K562 (cell line): ENCODE results near the gene STEAP1B. TPM values are rescaled to one million over a fixed set of nuclear protein-coding genes. Genes with fewer than 3 reads are reported as not detected.
"Not testable (repeated sequence)": the region's sequence is repeated elsewhere in the genome, so short reads cannot be mapped to it uniquely, and the experiment has no call there.

ENCODE experiments used
- ATAC-seq: fragments of 200-7000 bp; cut with Tn5 transposase; 3 replicates; pipeline ENCODE4 v1.9.1; 2020; ENCODE audit warnings: moderate library complexity
- BruUV-seq: library from RNA; stranded (reverse); fragments of 400-500 nt; replicated peaks from 2 replicates; lab custom pipeline; 2021; lab: Mats Ljungman, UMichigan
- CTCF ChIA-PET: fragments of 300-600 bp; formaldehyde crosslinking; extraction: SDS; loops from one replicate; lab custom pipeline; 2021; ENCODE audit warnings: low intra/inter-chr PET ratio; lab: Yijun Ruan, JAX
- POLR2A ChIA-PET: fragments of 300-600, 350-650 bp; sonication (Branson Sonifier 250); formaldehyde crosslinking; extraction: SDS; loops from one replicate; lab custom pipeline; 2021; ENCODE audit warnings: antibody characterized with exemption, inconsistent platforms; lab: Yijun Ruan, JAX
- DNase-seq, 4 experiments: peaks; one replicate each; pipeline versions ENCODE4 v3.0.0 to v3.0.0-alpha.2; 2011 to 2018; ENCODE audit warnings: low spot score in 3 of 4, mixed read lengths in 3 of 4; ENCODE audit errors: extremely low read depth in 1 of 4
- FAIRE-seq: peaks from 2 replicates; lab custom pipeline; 2011; peaks lifted over from hg19 to GRCh38; lab: Jason Lieb, UNC
- H2AFZ ChIP-seq: 2 replicates; pipeline ENCODE4 v1.6.0; 2011; ENCODE audit warnings: low read depth, low read length, control low read depth, inconsistent platforms
- H3K27ac ChIP-seq: fragments of 200-600 bp; 3 replicates; pipeline ENCODE4 v1.8.0; 2011; ENCODE audit warnings: low read depth, mild to moderate bottlenecking, control low read depth, inconsistent platforms, low read length, moderate library complexity, mixed read lengths; ENCODE audit errors: extremely low read depth
- H3K27me3 ChIP-seq, 2 experiments: fragments of 300-600 bp in 1 of 2; 2 replicates in 1 of 2; 3 replicates in 1 of 2; pipeline versions ENCODE4 v1.6.0 to v1.8.0; 2011; ENCODE audit warnings: inconsistent platforms in 2 of 2, low read length in 2 of 2, mild to moderate bottlenecking in 1 of 2, mixed read lengths in 1 of 2, moderate library complexity in 1 of 2; ENCODE audit not compliant: control insufficient read depth in 2 of 2, insufficient read depth in 2 of 2
- H3K36me3 ChIP-seq: fragments of 300-600 bp; 3 replicates; pipeline ENCODE4 v1.8.0; 2011; ENCODE audit warnings: mild to moderate bottlenecking, low read length, inconsistent platforms; ENCODE audit not compliant: control insufficient read depth, insufficient read depth
- H3K4me1 ChIP-seq, 2 experiments: fragments of 200-600 bp in 1 of 2; replicated peaks in 1 of 2; 2 replicates in 1 of 2; 3 replicates in 1 of 2; pipeline versions ENCODE4 v1.5.1 to v1.8.0; 2011; ENCODE audit warnings: inconsistent platforms in 2 of 2, low read length in 2 of 2, mild to moderate bottlenecking in 1 of 2, mixed read lengths in 1 of 2, moderate library complexity in 1 of 2; ENCODE audit not compliant: control insufficient read depth in 2 of 2, insufficient read depth in 2 of 2
- H3K4me2 ChIP-seq: 2 replicates; pipeline ENCODE4 v1.6.1; 2011; ENCODE audit warnings: low read length, control low read depth, inconsistent platforms, mixed read lengths; ENCODE audit not compliant: insufficient read depth
- H3K4me3 ChIP-seq: fragments of 200-600 bp; sonication (generic), shearing (Covaris generic); 2 replicates; pipeline ENCODE4 v1.5.1; 2016; ENCODE audit warnings: control low read depth, inconsistent platforms
- H3K79me2 ChIP-seq: fragments of 200-600 bp; 3 replicates; pipeline ENCODE4 v1.8.0; 2011; ENCODE audit warnings: low read length, inconsistent platforms; ENCODE audit not compliant: control insufficient read depth, insufficient read depth
- H3K9ac ChIP-seq, 2 experiments: 2 replicates each; pipeline versions ENCODE4 v1.6.0 to v1.6.1; 2011; ENCODE audit warnings: low read depth in 2 of 2, low read length in 2 of 2, control low read depth in 1 of 2, inconsistent platforms in 1 of 2, mild to moderate bottlenecking in 1 of 2, mixed read lengths in 1 of 2; ENCODE audit not compliant: insufficient read depth in 1 of 2
- H3K9me1 ChIP-seq: one replicate; pipeline ENCODE4 v1.6.0; 2011; ENCODE audit warnings: inconsistent platforms, mild to moderate bottlenecking, low read length, moderate library complexity; ENCODE audit not compliant: control insufficient read depth, insufficient read depth
- H3K9me3 ChIP-seq: replicated peaks from 2 replicates; pipeline ENCODE4 v1.5.1; 2011; ENCODE audit warnings: low read depth, low read length, inconsistent platforms; ENCODE audit not compliant: control insufficient read depth, insufficient read depth
- H4K20me1 ChIP-seq: replicated peaks from 2 replicates; pipeline ENCODE4 v1.6.1; 2011; ENCODE audit warnings: low read length, inconsistent platforms, mixed read lengths; ENCODE audit not compliant: control insufficient read depth, insufficient read depth
- EGR1 ChIP-seq: fragments of 450-650 bp; conservative IDR thresholded peaks from 2 replicates; pipeline ENCODE4 v1.6.1; 2017; ENCODE audit warnings: mild to moderate bottlenecking
- ELF2 ChIP-seq: fragments of 250-450 bp; sonication (Bioruptor Pico); IDR thresholded peaks from 2 replicates; pipeline ENCODE4 v1.5.0; 2021; ENCODE audit warnings: mild to moderate bottlenecking
- FOSL1 ChIP-seq: fragments of 200-800 bp; sonication (Bioruptor generic); conservative IDR thresholded peaks from 2 replicates; pipeline ENCODE4 v1.6.1; 2016; ENCODE audit warnings: missing genetic modification characterization, missing compliant biosample characterization
- JUN ChIP-seq, 2 experiments: sonication (generic) in 1 of 2; formaldehyde crosslinking in 1 of 2; IDR thresholded peaks; 2 replicates each; pipeline versions ENCODE4 v1.6.1 to v1.8.0; 2012 to 2022; ENCODE audit warnings: borderline replicate concordance in 2 of 2, mild to moderate bottlenecking in 2 of 2, improper control_type of control experiment in 1 of 2, low read depth in 1 of 2, low read length in 1 of 2, missing genetic modification reagents in 1 of 2
- JUND ChIP-seq, 2 experiments: IDR thresholded peaks; 2 replicates in 1 of 2; 3 replicates in 1 of 2; pipeline ENCODE4 v1.6.1; 2011; ENCODE audit warnings: borderline replicate concordance in 2 of 2, low read depth in 2 of 2, low read length in 2 of 2, improper control_type of control experiment in 1 of 2, missing biosample characterization in 1 of 2, missing genetic modification characterization in 1 of 2, missing genetic modification reagents in 1 of 2
- LARP7 ChIP-seq: fragments of 450-650 bp; IDR thresholded peaks from 2 replicates; pipeline ENCODE4 v1.6.1; 2016
- MEF2A ChIP-seq: IDR thresholded peaks from 2 replicates; pipeline ENCODE4 v1.6.1; 2011; ENCODE audit warnings: low read depth, mild to moderate bottlenecking, low read length, moderate library complexity; ENCODE audit not compliant: control insufficient read depth
- MEF2D ChIP-seq: conservative IDR thresholded peaks from 2 replicates; pipeline ENCODE4 v1.6.1; 2016; ENCODE audit warnings: low read depth, missing genetic modification characterization, missing compliant biosample characterization
- ZKSCAN8 ChIP-seq: fragments of 200-800 bp; sonication (Bioruptor generic); IDR thresholded peaks from 2 replicates; pipeline ENCODE4 v1.6.1; 2016; ENCODE audit warnings: missing genetic modification characterization, missing compliant biosample characterization
- WGBS: fragments of 100-300 bp; shearing (Covaris generic); methylation state at CpG from one replicate; pipeline ENCODE4 v1.1.6; 2016; ENCODE audit warnings: low coverage, mixed read lengths; ENCODE audit not compliant: insufficient coverage; ENCODE audit errors: missing lambda C conversion rate; 5-methylcytosine and 5-hydroxymethylcytosine counted together
- in situ Hi-C: fragments of 300-500 bp; cut with MboI; formaldehyde crosslinking; loops from 4 replicates; pipeline ENCODE4 v1.15.0; 2018; ENCODE audit warnings: inconsistent platforms, mixed read lengths
- intact Hi-C: fragments of 100-400 bp; cut with micrococcal nuclease; formaldehyde crosslinking; loops from 2 replicates; pipeline ENCODE4 v1.14.2; 2022
- polyA plus RNA-seq, 8 experiments: library from polyadenylated mRNA; depleted of rRNA in 4 of 8; stranded (reverse) in 5 of 8; unstranded in 3 of 8; fragments of >200 nt; fragmentation: Nextera tagmentation in 2 of 8; fragmentation: Illumina TruSeq in 1 of 8; extraction: Ambion mirVana in 2 of 8; extraction: Trizol in 1 of 8; gene quantifications; 2 replicates each; pipeline versions ENCODE4 v1.2.1 to v1.2.3, GENCODE V29; 2011 to 2014; ENCODE audit warnings: inconsistent platforms in 1 of 8, missing spikeins in 1 of 8
- total RNA-seq, 7 experiments: library from RNA; depleted of rRNA in 6 of 7; stranded (reverse); fragments of >200 nt in 6 of 7; fragmentation: Illumina TruSeq in 2 of 7; extraction: Trizol in 2 of 7; gene quantifications; 2 replicates each; pipeline versions ENCODE4 v1.2.1 to v1.2.3, GENCODE V29; 2011 to 2021; ENCODE audit warnings: low replicate concordance in 1 of 7
- TF ChIP-seq, protein P1 (sequence below): sonication (generic); IDR thresholded peaks from 2 replicates; pipeline ENCODE4 v1.6.1; 2016

The STEAP1B gene
- total and polyA plus RNA-seq, 9 of the 15 experiments (the other 6 are each of a cell fraction or from before 2014, with no cell fraction given), result 20.0 to 38.5 (median 30.6) TPM

DNA sequence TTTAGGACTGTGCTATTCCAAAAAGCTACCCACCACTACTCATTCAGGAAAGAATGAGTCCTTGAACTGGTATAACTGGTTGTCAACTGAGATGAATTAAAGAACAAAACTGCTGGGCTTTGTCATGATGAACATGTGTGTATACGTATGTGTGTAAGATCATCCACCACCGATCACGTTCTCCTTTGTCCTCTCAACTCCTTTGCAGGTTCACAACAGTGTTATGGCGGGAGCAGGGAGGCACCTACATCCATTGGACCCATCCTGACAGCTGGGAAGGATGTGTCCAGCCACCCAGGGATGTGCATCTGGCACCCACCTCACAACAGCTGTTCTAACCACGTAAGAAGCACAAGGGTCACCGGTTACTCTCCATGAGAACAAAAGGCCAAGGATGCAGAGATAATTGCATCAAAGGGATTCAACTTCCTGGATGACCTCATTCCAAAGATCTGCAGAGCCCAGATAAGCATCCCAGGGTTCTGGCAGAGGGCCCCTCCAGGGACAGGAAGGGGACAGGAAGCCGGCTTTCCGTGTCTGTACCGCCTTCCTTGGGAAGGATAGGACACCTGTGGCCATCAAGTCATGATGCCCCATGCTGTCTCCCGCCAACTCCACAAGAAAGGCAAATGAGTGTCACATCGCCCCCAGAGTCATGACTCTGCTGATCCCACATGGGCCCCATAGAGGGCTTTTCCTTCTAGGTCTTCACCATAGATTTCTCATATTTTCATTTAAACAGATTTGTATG is 66.1 kb downstream of the STEAP1B start (continued):
- TF ChIP-seq JUN (IDR thresholded peaks at IDR 0.05; ENCODE audit: borderline replicate concordance, low read depth, low read length) (peak; percentile 99), JUN (CRISPR knock-in tag; IDR thresholded peaks at IDR 0.05; ENCODE audit: borderline replicate concordance) (peak; percentile 94; the same call in 1 of the 2 replicates), ELF2 (no peak), LARP7 (no peak)

DNA sequence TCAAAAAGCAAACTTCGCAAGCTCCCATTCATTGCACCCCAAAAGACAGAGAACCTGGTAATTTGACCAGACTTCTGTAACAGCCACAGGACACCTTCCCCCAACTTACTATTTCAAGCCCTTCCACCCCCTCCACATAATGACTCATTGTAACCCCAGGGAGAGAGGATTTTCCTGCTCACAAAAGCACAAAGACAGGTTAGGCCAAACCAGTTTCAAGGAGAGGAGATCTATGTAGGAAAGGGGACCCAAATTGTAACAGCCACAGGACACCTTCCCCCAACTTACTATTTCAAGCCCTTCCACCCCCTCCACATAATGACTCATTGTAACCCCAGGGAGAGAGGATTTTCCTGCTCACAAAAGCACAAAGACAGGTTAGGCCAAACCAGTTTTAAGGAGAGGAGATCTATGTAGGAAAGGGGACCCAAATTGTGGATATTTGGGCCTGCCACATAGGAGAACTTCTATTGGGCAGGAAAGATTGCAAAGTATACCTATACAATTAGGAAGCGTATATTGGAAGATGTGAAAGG is 66.8 kb downstream of the STEAP1B start:
- H4K20me1 ChIP-seq, H3K9me3 ChIP-seq, H3K79me2 ChIP-seq, H3K36me3 ChIP-seq, BruUV-seq, intact Hi-C loops, CTCF ChIA-PET, H3K4me3 ChIP-seq, H3K9me1 ChIP-seq, H3K27me3 ChIP-seq, POLR2A ChIA-PET, in situ Hi-C loops: not testable (repeated sequence)
- FAIRE-seq (peak; percentile 75), ATAC-seq (peak; percentile 51; the same call in 2 of the 3 replicates), DNase-seq (peak in 1 of 4 experiments; percentile 21)
- peak; percentile 58 for TF ChIP-seq FOSL1 (tag)
- TF ChIP-seq MEF2D (tag), result 0 out of 2 replicates have a peak, but pooled peaks have one; percentile 15
- TF ChIP-seq MEF2A, result 0 out of 2 replicates have a peak, but pooled peaks have one; percentile 25
- TF ChIP-seq EGR1, result peak; percentile 32; the same call in 1 of the 2 replicates
- TF ChIP-seq ZKSCAN8 (CRISPR knock-in tag), result 0 out of 2 replicates have a peak, but pooled peaks have one; percentile 28
- TF ChIP-seq, protein P1, sequence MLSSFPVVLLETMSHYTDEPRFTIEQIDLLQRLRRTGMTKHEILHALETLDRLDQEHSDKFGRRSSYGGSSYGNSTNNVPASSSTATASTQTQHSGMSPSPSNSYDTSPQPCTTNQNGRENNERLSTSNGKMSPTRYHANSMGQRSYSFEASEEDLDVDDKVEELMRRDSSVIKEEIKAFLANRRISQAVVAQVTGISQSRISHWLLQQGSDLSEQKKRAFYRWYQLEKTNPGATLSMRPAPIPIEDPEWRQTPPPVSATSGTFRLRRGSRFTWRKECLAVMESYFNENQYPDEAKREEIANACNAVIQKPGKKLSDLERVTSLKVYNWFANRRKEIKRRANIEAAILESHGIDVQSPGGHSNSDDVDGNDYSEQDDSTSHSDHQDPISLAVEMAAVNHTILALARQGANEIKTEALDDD, result peak; percentile 14; the same call in 1 of the 2 replicates
- peak; percentile 68 for TF ChIP-seq JUND (IDR thresholded peaks at IDR 0.05; ENCODE audit: borderline replicate concordance, low read depth, low read length)
- peak; percentile 24; the same call in 1 of the 3 replicates for TF ChIP-seq JUND (tag; IDR thresholded peaks at IDR 0.05; ENCODE audit: borderline replicate concordance, low read depth, low read length)
- WGBS, result 81% methylated on average over 2 of the region's 2 CpGs
- H3K9ac ChIP-seq, result peak overlapping the region in 1 of 2 experiments; percentile 58; a peak in 2 of 4 replicates
- H3K4me2 ChIP-seq, result peak overlapping the region; percentile 45
- peaks cover 0 to 17% of the 10 kb centered on the region in 2 experiments; a peak in 4 of 5 replicates for H3K4me1 ChIP-seq
- H2AFZ ChIP-seq, result peak overlapping the region; percentile 47; the same call in 1 of the 2 replicates
- peak overlapping the region; percentile 85 for H3K27ac ChIP-seq
